H1 (cell line): ENCODE results near the gene PLCB2. TPM values are rescaled to one million over a fixed set of nuclear protein-coding genes. Genes with fewer than 3 reads are reported as not detected.

Source experiments
- CTCF ChIA-PET: fragments of 300-600 bp; sonication (Branson Sonifier 250); formaldehyde crosslinking; loops from one replicate; lab custom pipeline; 2021; ENCODE audit not compliant: partially characterized antibody; lab: Charles Lee
- POLR2A ChIA-PET: fragments of 300-600 bp; sonication (Branson Sonifier 250); formaldehyde crosslinking; loops from one replicate; lab custom pipeline; 2021; ENCODE audit warnings: inconsistent platforms; ENCODE audit not compliant: partially characterized antibody; lab: Charles Lee
- DNase-seq, 2 experiments: peaks; one replicate each; pipeline versions ENCODE4 v3.0.0 to v3.0.0-alpha.2; 2010 to 2022; ENCODE audit warnings: low spot score in 2 of 2, low read depth in 1 of 2, mixed read lengths in 1 of 2
- FAIRE-seq: peaks from 2 replicates; lab custom pipeline; 2011; peaks lifted over from hg19 to GRCh38; lab: Jason Lieb, UNC
- H2AFZ ChIP-seq: 2 replicates; pipeline ENCODE4 v1.8.1; 2012; ENCODE audit warnings: low read length, inconsistent platforms
- H2AK5ac ChIP-seq: 2 replicates; pipeline ENCODE4 v1.6.1; 2013; ENCODE audit warnings: low read depth, low read length
- H2BK120ac ChIP-seq: replicated peaks from 2 replicates; pipeline ENCODE3; 2013; ENCODE audit warnings: low read depth, low read length, inconsistent platforms
- H2BK12ac ChIP-seq: 2 replicates; pipeline ENCODE4 v1.6.1; 2013; ENCODE audit warnings: low read depth, low read length
- H2BK15ac ChIP-seq: 2 replicates; pipeline ENCODE4 v1.6.1; 2013; ENCODE audit warnings: low read length
- H2BK20ac ChIP-seq: 2 replicates; pipeline ENCODE4 v1.6.1; 2013; ENCODE audit warnings: low read length
- H2BK5ac ChIP-seq: 2 replicates; pipeline ENCODE4 v1.6.1; 2013; ENCODE audit warnings: low read depth, low read length
- H3K14ac ChIP-seq: 2 replicates; pipeline ENCODE4 v1.6.1; 2013; ENCODE audit warnings: inconsistent platforms; ENCODE audit not compliant: insufficient read length
- H3K18ac ChIP-seq: 2 replicates; pipeline ENCODE4 v1.6.1; 2013; ENCODE audit warnings: low read length; ENCODE audit errors: extremely low read depth
- H3K23ac ChIP-seq: 2 replicates; pipeline ENCODE4 v1.6.1; 2013; ENCODE audit warnings: inconsistent platforms; ENCODE audit not compliant: insufficient read length
- H3K23me2 ChIP-seq: 2 replicates; pipeline ENCODE4 v1.6.1; 2013; ENCODE audit warnings: low read depth, low read length
- H3K27ac ChIP-seq: 2 replicates; pipeline ENCODE4 v1.6.1; 2011; ENCODE audit warnings: low read depth, low read length, inconsistent platforms
- H3K27me3 ChIP-seq, 4 experiments: replicated peaks in 1 of 4; 1 replicate in 1 of 4; 2 replicates in 3 of 4; pipeline versions ENCODE4 v1.6.1 to v1.8.1; 2011 to 2013; ENCODE audit warnings: low read length in 3 of 4, mild to moderate bottlenecking in 3 of 4, inconsistent platforms in 2 of 4, mixed read lengths in 2 of 4, moderate library complexity in 1 of 4; ENCODE audit not compliant: control insufficient read depth in 3 of 4, insufficient read depth in 3 of 4; ENCODE audit errors: extremely low read depth in 1 of 4
- H3K36me3 ChIP-seq, 4 experiments: 2 replicates each; pipeline versions ENCODE4 v1.6.1 to v1.8.1; 2011 to 2013; ENCODE audit warnings: mild to moderate bottlenecking in 4 of 4, low read length in 3 of 4, moderate library complexity in 2 of 4, control low read depth in 1 of 4, inconsistent platforms in 1 of 4; ENCODE audit not compliant: insufficient read depth in 4 of 4, control insufficient read depth in 2 of 4
- H3K4ac ChIP-seq: replicated peaks from 2 replicates; pipeline ENCODE3; 2013; ENCODE audit warnings: low read length, low read depth, mixed read lengths, inconsistent platforms; ENCODE audit not compliant: insufficient read length
- H3K4me1 ChIP-seq, 4 experiments: replicated peaks in 1 of 4; 1 replicate in 1 of 4; 2 replicates in 3 of 4; pipeline versions ENCODE4 v1.6.1 to v1.8.1; 2011 to 2013; ENCODE audit warnings: low read length in 3 of 4, inconsistent platforms in 2 of 4, mixed read lengths in 1 of 4; ENCODE audit not compliant: insufficient read depth in 4 of 4, control insufficient read depth in 3 of 4
- H3K4me2 ChIP-seq, 2 experiments: 2 replicates each; pipeline versions ENCODE4 v1.6.1 to v1.8.1; 2011 to 2013; ENCODE audit warnings: low read depth in 2 of 2, low read length in 2 of 2, control low read depth in 1 of 2, inconsistent platforms in 1 of 2, mild to moderate bottlenecking in 1 of 2; ENCODE audit not compliant: insufficient read depth in 1 of 2
- H3K4me3 ChIP-seq, 4 experiments: fragments of 200-600, 300-600 bp in 1 of 4; sonication (generic), shearing (Covaris generic), sonication (Bioruptor Twin) in 1 of 4; 2 replicates each; pipeline versions ENCODE4 v1.5.1 to v1.8.1; 2011 to 2016; ENCODE audit warnings: low read length in 4 of 4, low read depth in 3 of 4, control low read depth in 2 of 4, inconsistent platforms in 2 of 4, mild to moderate bottlenecking in 2 of 4, mixed read lengths in 1 of 4, moderate library complexity in 1 of 4; ENCODE audit not compliant: insufficient read depth in 2 of 4; ENCODE audit errors: extremely low read depth in 1 of 4
- H3K56ac ChIP-seq: replicated peaks from 2 replicates; pipeline ENCODE3; 2013; ENCODE audit warnings: low read depth, mild to moderate bottlenecking, mixed read lengths, low read length, inconsistent platforms; ENCODE audit not compliant: insufficient read length
- H3K79me1 ChIP-seq: 2 replicates; pipeline ENCODE4 v1.6.1; 2013; ENCODE audit warnings: low read depth, low read length, control low read depth
- H3K79me2 ChIP-seq, 2 experiments: 2 replicates each; pipeline versions ENCODE4 v1.6.1 to v1.8.1; 2012 to 2013; ENCODE audit warnings: low read length in 2 of 2, mild to moderate bottlenecking in 2 of 2, inconsistent platforms in 1 of 2; ENCODE audit not compliant: insufficient read depth in 2 of 2, control insufficient read depth in 1 of 2
- H3K9ac ChIP-seq, 4 experiments: replicated peaks in 1 of 4; 1 replicate in 1 of 4; 2 replicates in 3 of 4; pipeline versions ENCODE4 v1.6.1 to v1.8.1; 2011 to 2013; ENCODE audit warnings: low read depth in 3 of 4, low read length in 3 of 4, control low read depth in 2 of 4, mild to moderate bottlenecking in 2 of 4, moderate library complexity in 2 of 4, inconsistent platforms in 1 of 4; ENCODE audit errors: extremely low read depth in 1 of 4
- H3K9me3 ChIP-seq, 2 experiments: 2 replicates each; pipeline versions ENCODE4 v1.6.1 to v1.8.1; 2012 to 2013; ENCODE audit warnings: mild to moderate bottlenecking in 2 of 2, moderate library complexity in 2 of 2, control low read depth in 1 of 2, inconsistent platforms in 1 of 2, low read depth in 1 of 2, low read length in 1 of 2, mixed read lengths in 1 of 2; ENCODE audit not compliant: insufficient read depth in 2 of 2
- H4K20me1 ChIP-seq, 2 experiments: replicated peaks in 1 of 2; 2 replicates each; pipeline versions ENCODE3 to v1.8.1; 2011 to 2013; ENCODE audit warnings: inconsistent platforms in 2 of 2, low read length in 2 of 2, mild to moderate bottlenecking in 1 of 2; ENCODE audit not compliant: insufficient read depth in 2 of 2, control insufficient read depth in 1 of 2
- H4K5ac ChIP-seq: 2 replicates; pipeline ENCODE4 v1.6.1; 2013; ENCODE audit warnings: low read length, low read depth, mixed read lengths, inconsistent platforms; ENCODE audit not compliant: insufficient read length
- H4K8ac ChIP-seq: 2 replicates; pipeline ENCODE4 v1.8.0; 2013; ENCODE audit warnings: mild to moderate bottlenecking, moderate library complexity, low read length, inconsistent platforms; ENCODE audit not compliant: insufficient read depth; ENCODE audit errors: extremely low read depth
- H4K91ac ChIP-seq: replicated peaks from 2 replicates; pipeline ENCODE3; 2013; ENCODE audit warnings: low read length, mixed read lengths, inconsistent platforms; ENCODE audit not compliant: insufficient read length
- ATF3 ChIP-seq: IDR thresholded peaks from 2 replicates; pipeline ENCODE4 v1.6.1; 2011; ENCODE audit warnings: low read depth, mild to moderate bottlenecking, low read length; ENCODE audit not compliant: insufficient read depth
- CBX5 ChIP-seq: fragments of 300-800, 300-1000 bp; sonication (generic); IDR thresholded peaks from 2 replicates; pipeline ENCODE4 v1.7.1; 2016; ENCODE audit warnings: antibody characterized with exemption, low read length, low read depth
- CHD1 ChIP-seq: IDR thresholded peaks from 2 replicates; pipeline ENCODE4 v1.6.1; 2012; ENCODE audit warnings: low read depth, low read length, improper control_type of control experiment
- CREB1 ChIP-seq: IDR thresholded peaks from 2 replicates; pipeline ENCODE4 v1.6.1; 2012; ENCODE audit warnings: inconsistent platforms
- FOSL1 ChIP-seq: IDR thresholded peaks from 2 replicates; pipeline ENCODE4 v1.6.1; 2011; ENCODE audit warnings: mild to moderate bottlenecking, low read depth, low read length, moderate library complexity; ENCODE audit not compliant: insufficient read depth
- HDAC6 ChIP-seq: IDR thresholded peaks from one replicate; pipeline ENCODE4 v1.7.1; 2012; ENCODE audit warnings: low read depth, mild to moderate bottlenecking, inconsistent platforms, low read length, moderate library complexity
- TAF7 ChIP-seq: optimal IDR thresholded peaks from 2 replicates; pipeline ENCODE3; 2011; ENCODE audit warnings: low read depth, mild to moderate bottlenecking, inconsistent platforms, low read length, moderate library complexity, borderline replicate concordance
- TBP ChIP-seq: IDR thresholded peaks from 2 replicates; pipeline ENCODE4 v1.6.1; 2011; ENCODE audit warnings: low read depth, low read length, improper control_type of control experiment
- TCF12 ChIP-seq: IDR thresholded peaks from 2 replicates; pipeline ENCODE4 v1.6.1; 2011; ENCODE audit warnings: low read depth, mild to moderate bottlenecking, low read length
- TEAD4 ChIP-seq: IDR thresholded peaks from 2 replicates; pipeline ENCODE4 v1.6.1; 2012; ENCODE audit warnings: low read depth, low read length, inconsistent platforms, mixed read lengths
- WGBS, 2 experiments: shearing (Covaris generic) in 1 of 2; methylation state at CpG; one replicate each; pipeline versions ENCODE4 v1.1.6 to v1.1.7; 2013 to 2015; ENCODE audit warnings: low lambda C conversion rate in 2 of 2, mixed read lengths in 2 of 2, inconsistent platforms in 1 of 2, low coverage in 1 of 2, missing lambda C conversion rate in 1 of 2; ENCODE audit not compliant: insufficient replicate concordance in 2 of 2, insufficient coverage in 1 of 2, insufficient read length in 1 of 2; ENCODE audit errors: extremely low coverage in 1 of 2, missing lambda C conversion rate in 1 of 2; 5-methylcytosine and 5-hydroxymethylcytosine counted together
- polyA plus RNA-seq, 7 experiments: library from polyadenylated mRNA; depleted of rRNA in 3 of 7; stranded (reverse) in 5 of 7; unstranded in 2 of 7; fragments of >200 nt in 5 of 7; fragments of 200-250 nt in 2 of 7; gene quantifications; 1 replicate in 5 of 7; 2 replicates in 1 of 7; 4 replicates in 1 of 7; pipeline versions ENCODE4 v1.2.1 to v1.2.3, GENCODE V29; 2011 to 2013; ENCODE audit warnings: missing spikeins in 2 of 7, mixed read lengths in 2 of 7
- total RNA-seq: library from RNA; stranded (reverse); fragmentation: NEBNext Ultra II Directional; extraction: Animal tissue kit (Norgen Biotek cat#: 25700); gene quantifications from 2 replicates; pipeline ENCODE4 v1.2.1, GENCODE V29; 2021

Gene PLCB2
- total and polyA plus RNA-seq, 2 of the 8 experiments (the other 6 are each of a cell fraction or from before 2014, with no cell fraction given) = 7.2 to 8.4 TPM

GRCh38 chr15:40357246-40357645 lies 49.5 kb upstream of the PLCB2 start:
- H3K9me3 ChIP-seq = no peaks in the 10 kb centered on the region
- ChIA-PET POLR2A (no interaction called here), CTCF (interaction anchor here (0.7 to 27.4 kb wide), 6 partner anchors 9 to 50 kb away, joined by 3 to 452 read pairs (median 4); partner anchors contain the start of gene CCDC9B)
- no peaks in the 10 kb centered on the region for H3K79me1 ChIP-seq
- H4K8ac ChIP-seq = no peak overlapping the region
- no peak overlapping the region for H2BK120ac ChIP-seq
- H3K18ac ChIP-seq = no peak overlapping the region
- H3K27me3 ChIP-seq = peaks cover 0 to 18% (median 8%) of the 10 kb centered on the region in 4 experiments; a peak in 3 of 7 replicates
- H4K91ac ChIP-seq = no peak overlapping the region
- no peak overlapping the region for H3K56ac ChIP-seq
- TF ChIP-seq TEAD4 (no peak), ATF3 (no peak), TBP (no peak), FOSL1 (no peak), HDAC6 (no peak), TAF7 (no peak), TCF12 (no peak), CBX5 (no peak), CREB1 (no peak), CHD1 (no peak)
- no peak overlapping the region for H2BK20ac ChIP-seq
- H4K5ac ChIP-seq = no peak overlapping the region
- 82% methylated on average over 1 of the region's 1 CpG; no CpG with 5 or more reads in 1 of the 2 experiments for WGBS, 2 experiments
- no peak overlapping the region; the same call in 1 of the 2 replicates for H2AK5ac ChIP-seq
- DNase-seq = no peak
- H3K4ac ChIP-seq = no peak overlapping the region
- H3K27ac ChIP-seq = no peak overlapping the region
- no peak overlapping the region for H2AFZ ChIP-seq
- H2BK5ac ChIP-seq = no peak overlapping the region
- no peak overlapping the region for H3K23ac ChIP-seq
- H2BK15ac ChIP-seq = no peak overlapping the region
- H3K4me3 ChIP-seq = peak overlapping the region; percentile 44 to 69 (median 62); a peak in 6 of 8 replicates
- H3K4me1 ChIP-seq = peaks cover 11 to 26% (median 18%) of the 10 kb centered on the region in 4 experiments
- no peak for FAIRE-seq
- H4K20me1 ChIP-seq = peaks cover 0 to 2% of the 10 kb centered on the region in 2 experiments
- H2BK12ac ChIP-seq = no peak overlapping the region
- H3K9ac ChIP-seq = no peak overlapping the region
- H3K23me2 ChIP-seq = peaks cover 9% of the 10 kb centered on the region
- H3K36me3 ChIP-seq = no peaks in the 10 kb centered on the region
- H3K14ac ChIP-seq = no peak overlapping the region
- peak overlapping the region; percentile 67 to 83; a peak in 2 of 4 replicates for H3K4me2 ChIP-seq
- H3K79me2 ChIP-seq = no peaks in the 10 kb centered on the region
